HG02588 (cell line): ENCODE results near the gene LY9.

ENCODE experiments used
- ATAC-seq: cut with Tn5 transposase; IDR thresholded peaks from one replicate; pipeline ENCODE4 v1.9.1; 2021; ENCODE audit warnings: mild to moderate bottlenecking, moderate library complexity; ENCODE audit not compliant: unreplicated experiment

Gene LY9

DNA sequence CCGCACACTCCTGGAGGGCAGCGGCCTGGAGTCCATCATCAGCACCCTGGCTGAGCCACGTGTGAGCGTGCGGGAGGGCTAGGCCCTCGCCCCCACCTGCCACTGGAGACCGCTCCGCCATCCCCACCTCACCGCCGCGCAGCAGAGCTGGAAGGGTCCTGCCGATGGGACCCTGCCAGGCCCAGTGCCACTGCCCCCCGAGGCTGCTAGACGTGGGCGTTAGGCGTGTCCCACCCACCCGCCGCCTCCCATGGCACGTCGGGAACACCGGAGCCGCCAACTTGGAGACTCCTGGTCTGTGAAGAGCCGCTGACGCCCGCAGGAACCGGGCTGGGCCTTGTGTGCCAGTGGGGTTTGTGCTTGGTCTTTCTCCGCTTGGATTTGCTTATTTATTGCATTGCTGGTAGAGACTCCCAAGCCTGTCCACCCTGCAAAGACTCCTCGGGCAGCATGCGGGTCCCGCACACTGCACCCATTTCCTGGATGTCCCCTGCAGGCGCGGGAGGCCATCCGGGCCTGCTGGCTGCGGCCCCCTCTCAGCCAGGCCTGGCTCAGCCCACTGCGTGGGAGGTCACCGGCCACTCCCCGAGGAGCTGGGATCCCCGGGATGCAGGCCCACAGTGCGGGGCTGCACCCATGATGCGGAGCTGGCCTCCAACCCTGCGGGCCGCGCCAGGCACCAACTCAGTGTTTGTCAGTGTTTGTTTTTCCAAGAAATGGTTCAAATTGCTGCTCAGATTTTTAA lies 6.0 kb downstream of the LY9 start:
- ATAC-seq: no peak

DNA sequence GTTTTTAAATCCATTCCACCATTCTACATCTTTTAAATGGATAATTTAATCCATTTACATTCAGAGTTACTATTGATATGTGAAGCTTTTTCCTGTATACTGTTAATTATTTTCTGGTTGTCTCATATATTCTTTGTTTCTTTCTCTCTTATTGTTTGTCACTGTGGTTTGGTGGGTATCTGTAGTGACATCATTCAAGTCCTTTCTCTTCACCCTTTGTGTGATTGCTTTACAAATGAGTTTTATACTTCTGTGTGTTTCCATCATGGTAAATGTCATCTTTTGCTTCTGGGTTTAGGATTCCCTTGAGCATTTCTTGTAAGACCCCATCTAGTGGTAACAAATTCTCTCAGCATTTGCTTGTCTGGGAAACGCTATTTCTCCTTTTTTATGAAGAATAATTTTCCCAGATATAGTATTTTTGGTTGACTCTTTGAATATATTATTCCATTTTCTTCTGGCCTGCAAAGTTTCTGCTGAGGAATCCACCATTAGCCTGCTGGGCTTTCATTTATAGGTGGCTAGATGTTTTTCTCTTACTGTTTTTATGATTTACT lies 10.2 kb downstream of the LY9 start:
- ATAC-seq: no peak

- no peak for ATAC-seq
Observed at GRCh38 chr1:160806784-160807183, 10.8 kb downstream of the LY9 start.

DNA sequence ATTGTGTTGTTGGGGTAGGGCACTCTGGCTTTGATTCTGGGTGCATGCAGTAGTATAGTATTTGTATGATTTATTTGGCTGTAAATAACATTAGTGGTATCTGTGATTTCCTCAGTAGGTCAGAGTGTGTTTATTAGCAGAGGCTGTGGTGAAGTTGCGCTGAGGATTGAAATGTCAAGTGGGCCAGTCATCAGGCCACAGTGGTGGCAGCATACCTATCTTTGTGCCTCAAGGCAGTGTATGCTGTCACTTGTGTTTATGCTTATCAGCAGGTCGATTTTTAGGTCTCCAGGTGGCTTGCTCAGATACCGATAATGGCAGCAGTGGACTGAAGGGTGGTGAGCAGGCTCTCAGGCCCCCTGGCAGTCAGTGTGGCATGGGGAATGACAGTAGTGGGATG lies 11.3 kb downstream of the LY9 start:
- ATAC-seq: no peak

GRCh38 chr1:160807738-160808137 lies 11.8 kb downstream of the LY9 start:
- no peak for ATAC-seq

DNA sequence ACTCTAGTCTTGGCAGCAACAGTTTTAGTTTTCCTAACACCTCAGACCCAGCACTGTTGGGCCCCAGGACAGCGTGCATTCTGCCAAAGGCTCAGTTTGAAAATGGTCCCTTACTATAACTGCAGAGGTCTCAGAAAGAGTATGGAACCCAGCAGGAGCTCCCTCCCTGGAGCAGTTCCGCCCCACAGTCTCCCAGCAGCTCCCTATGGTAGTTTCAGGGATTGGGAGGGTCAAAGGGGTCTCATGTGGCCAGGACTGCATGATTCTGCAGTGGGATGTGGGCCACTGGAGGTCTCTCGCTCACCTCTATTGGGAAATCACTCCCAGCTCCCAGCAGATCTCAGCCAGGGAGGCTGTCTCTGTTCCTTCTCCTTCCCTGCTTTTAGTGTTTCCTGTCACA lies 12.3 kb downstream of the LY9 start:
- ATAC-seq: no peak

DNA sequence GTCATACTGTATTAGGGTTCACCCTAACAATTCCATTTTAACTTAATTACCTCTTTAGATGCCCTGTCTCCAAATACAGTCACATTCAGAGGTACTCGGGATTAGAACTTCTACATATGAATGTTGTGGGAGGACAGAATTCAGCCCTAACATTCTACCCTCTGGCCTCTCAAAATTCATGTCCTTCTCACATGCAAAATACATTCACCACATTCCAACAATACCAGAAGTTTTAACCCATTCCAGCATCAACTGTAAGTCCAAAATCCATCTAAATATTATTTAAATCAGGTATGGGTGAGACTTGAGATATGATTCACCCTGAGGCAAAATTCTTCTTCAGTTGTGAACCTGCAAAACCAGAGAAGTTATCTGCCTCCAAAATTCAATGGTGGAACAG lies 14.5 kb downstream of the LY9 start:
- no peak for ATAC-seq

GRCh38 chr1:160811147-160811546 lies 15.2 kb downstream of the LY9 start:
- ATAC-seq: no peak

GRCh38 chr1:160813215-160813614 lies 17.2 kb downstream of the LY9 start:
- no peak for ATAC-seq

DNA sequence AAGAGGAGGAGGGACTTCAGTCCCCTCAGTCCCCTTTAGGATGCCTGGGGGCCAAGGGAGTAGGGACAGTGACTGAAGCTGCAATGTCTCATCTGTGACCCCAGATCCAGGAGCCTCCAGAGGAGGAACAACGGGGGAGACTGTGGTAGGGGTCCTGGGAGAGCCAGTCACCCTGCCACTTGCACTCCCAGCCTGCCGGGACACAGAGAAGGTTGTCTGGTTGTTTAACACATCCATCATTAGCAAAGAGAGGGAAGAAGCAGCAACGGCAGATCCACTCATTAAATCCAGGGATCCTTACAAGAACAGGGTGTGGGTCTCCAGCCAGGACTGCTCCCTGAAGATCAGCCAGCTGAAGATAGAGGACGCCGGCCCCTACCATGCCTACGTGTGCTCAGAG lies 18.3 kb downstream of the LY9 start:
- no peak for ATAC-seq

DNA sequence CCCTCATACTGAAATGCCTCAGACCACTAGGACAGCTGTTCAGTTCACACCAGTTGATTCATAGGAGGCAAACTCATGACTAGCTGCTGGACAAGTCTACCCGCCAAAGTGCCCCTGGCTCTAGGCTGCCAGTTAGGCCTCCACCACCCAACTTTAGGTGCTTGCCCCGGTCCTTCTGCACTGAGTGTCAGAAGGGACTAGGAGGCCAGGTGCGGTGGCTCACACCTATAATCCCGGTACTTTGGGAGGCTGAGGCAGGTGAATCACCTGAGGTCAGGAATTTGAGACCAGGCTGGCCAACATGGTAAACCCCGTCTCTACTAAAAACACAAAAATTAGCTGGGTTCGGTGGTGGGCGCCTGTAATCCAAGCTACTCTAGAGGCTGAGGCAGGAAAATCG lies 18.9 kb downstream of the LY9 start:
- no peak for ATAC-seq

DNA sequence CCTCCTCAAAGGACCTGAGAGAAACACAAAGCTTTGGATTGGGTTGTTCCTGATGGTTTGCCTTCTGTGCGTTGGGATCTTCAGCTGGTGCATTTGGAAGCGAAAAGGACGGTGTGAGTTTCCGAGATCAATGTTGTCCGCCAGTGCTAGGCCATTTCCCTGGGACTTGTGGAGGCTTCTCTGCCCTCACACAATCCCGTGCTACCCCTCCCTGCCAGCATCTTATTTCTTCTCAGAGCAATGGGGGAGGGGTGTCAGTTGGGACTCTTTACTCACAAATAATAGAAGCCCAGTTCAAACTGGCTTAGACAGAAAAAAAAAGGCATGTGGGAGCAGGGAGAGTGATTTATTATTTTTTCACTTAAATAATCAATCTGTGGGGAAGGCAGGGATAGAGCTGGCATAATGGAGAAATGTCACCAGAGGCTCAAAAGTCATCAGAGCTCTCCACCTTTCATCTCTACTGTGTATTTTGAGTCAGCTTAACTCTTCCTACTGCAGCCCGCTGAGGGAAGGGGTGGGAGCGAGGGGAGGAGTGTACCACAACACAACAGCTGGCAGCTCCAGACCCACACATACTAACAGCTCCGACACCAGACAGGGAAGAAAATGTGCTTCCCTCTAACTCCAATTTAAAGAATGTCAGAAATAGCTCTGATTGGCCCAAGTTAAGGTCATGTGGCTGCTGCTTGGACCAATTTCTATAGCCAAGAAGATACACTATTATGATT lies 22.4 kb downstream of the LY9 start:
- no peak for ATAC-seq

- no peak for ATAC-seq
Observed at GRCh38 chr1:160819186-160819585, 23.2 kb downstream of the LY9 start.

DNA sequence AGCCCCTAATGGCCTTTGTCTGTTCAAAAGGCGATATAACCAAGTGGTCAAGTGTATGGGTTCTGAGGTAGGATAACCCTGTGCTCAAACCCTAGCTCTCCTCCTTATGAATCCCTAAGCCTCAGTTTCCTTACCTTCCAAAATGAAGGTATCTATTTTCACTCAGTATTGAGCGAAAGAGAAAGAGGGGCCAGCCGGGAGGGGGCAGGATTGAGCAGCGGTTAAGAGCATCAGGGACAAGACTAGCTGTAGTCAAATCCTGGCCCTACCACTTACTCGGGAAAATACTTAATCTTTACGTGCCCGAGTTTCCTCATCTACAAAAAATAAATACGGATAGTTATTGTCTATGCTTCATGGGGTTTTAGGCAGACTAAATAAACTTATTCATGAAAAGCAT lies 25.7 kb downstream of the LY9 start:
- no peak for ATAC-seq

DNA sequence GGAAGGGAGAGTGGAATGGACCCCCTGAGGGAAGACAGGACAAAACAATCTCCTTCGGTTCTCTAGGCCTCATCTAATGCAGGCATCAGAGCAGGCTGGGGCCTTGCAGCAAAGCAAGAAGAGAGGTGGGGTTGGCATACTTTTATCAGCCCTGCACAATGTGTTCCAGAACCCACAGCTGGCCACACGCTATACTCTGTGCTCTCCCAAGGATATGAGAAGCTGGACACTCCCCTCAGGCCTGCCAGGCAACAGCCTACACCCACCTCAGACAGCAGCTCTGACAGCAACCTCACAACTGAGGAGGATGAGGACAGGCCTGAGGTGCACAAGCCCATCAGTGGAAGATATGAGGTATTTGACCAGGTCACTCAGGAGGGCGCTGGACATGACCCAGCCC lies 27.3 kb downstream of the LY9 start:
- ATAC-seq: no peak

DNA sequence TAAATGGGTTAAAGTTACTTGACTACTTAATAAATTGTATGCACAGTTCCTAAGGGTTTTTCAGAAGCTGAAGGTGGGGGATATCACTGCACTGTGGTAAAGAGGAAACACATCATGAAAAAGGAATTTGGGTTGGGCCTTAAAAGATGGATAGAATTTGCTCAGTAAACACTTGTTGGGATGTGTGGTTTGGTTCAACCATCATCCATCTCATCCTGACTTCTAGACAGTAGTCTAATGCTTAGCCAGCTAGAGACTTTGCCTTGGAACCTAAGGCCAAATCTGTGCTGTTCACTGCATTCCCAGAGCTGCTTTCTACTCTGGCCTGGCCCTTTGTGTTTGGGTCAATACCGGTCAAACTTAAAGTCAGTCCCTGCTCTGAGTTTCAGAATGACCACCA lies 30.6 kb downstream of the LY9 start:
- ATAC-seq: no peak

GRCh38 chr1:160827418-160827817 lies 31.4 kb downstream of the LY9 start:
- ATAC-seq: no peak

- ATAC-seq: no peak
Observed at GRCh38 chr1:160829766-160830165, 33.8 kb downstream of the LY9 start.

GRCh38 chr1:160830321-160831153 lies 34.6 kb downstream of the LY9 start:
- no peak for ATAC-seq

DNA sequence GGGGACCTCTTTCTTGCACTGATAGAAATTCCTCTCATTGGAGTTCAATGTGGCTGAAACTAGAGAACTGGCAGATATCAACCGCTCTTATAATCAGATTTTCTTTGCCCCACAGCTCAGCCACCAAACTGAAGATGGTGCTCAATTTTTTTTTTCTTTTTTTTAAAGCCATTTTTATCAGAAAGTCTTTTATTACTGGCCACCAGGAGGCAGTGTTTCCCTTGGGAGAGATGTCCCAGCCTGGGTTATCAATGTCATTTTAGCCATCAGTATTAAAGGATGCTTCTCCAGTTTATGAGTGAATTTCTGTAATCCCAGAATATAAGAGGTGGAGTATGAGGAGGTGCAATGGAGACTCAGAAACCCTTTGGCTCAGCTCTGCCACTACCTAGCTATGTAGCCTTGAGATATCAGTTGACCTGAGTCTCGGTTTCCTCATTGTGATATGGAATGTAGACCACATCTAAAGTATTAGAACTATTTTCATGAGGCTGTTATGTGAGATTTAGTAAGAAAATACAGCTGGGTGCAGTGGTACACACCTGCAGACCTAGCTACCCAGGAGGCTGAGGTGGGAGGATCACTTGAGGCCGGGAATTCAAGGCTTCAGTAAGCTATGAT lies 39.1 kb downstream of the LY9 start:
- ATAC-seq: no peak

- ATAC-seq: no peak
Observed at GRCh38 chr1:160835751-160836150, 39.8 kb downstream of the LY9 start.
